GM23248 (cell line): ENCODE results near the gene TPP1. TPM values are rescaled to one million over a fixed set of nuclear protein-coding genes. Genes with fewer than 3 reads are reported as not detected.

ENCODE experiments used
- DNase-seq: peaks from one replicate; pipeline ENCODE4 v3.0.0-alpha.2; 2015
- H2AFZ ChIP-seq: fragments of 200-600 bp; sonication (generic); 2 replicates; pipeline ENCODE4 v1.6.1; 2016; ENCODE audit warnings: antibody characterized with exemption
- H3F3A ChIP-seq: fragments of 200-600 bp; sonication (generic); 2 replicates; pipeline ENCODE4 v1.6.1; 2016; ENCODE audit warnings: mild to moderate bottlenecking, antibody characterized with exemption, mixed run types; ENCODE audit not compliant: insufficient read depth
- H3K27ac ChIP-seq: fragments of 200-600 bp; sonication (generic); 2 replicates; pipeline ENCODE4 v1.5.1; 2016; ENCODE audit warnings: mild to moderate bottlenecking
- H3K27me3 ChIP-seq: fragments of 200-600 bp; sonication (generic); replicated peaks from 2 replicates; pipeline ENCODE4 v1.6.1; 2016; ENCODE audit warnings: mild to moderate bottlenecking; ENCODE audit not compliant: insufficient read depth
- H3K36me3 ChIP-seq: fragments of 200-600 bp; sonication (generic); 2 replicates; pipeline ENCODE4 v1.6.1; 2016; ENCODE audit warnings: low read depth, mild to moderate bottlenecking
- H3K4me1 ChIP-seq: fragments of 200-600 bp; sonication (generic); 2 replicates; pipeline ENCODE4 v1.6.1; 2016; ENCODE audit warnings: mild to moderate bottlenecking; ENCODE audit not compliant: insufficient read depth
- H3K4me2 ChIP-seq: fragments of 200-600 bp; sonication (generic); one replicate; pipeline ENCODE4 v1.6.1; 2016; ENCODE audit warnings: mild to moderate bottlenecking; ENCODE audit not compliant: unreplicated experiment
- H3K4me3 ChIP-seq: fragments of 200-600 bp; sonication (generic); 2 replicates; pipeline ENCODE4 v1.5.1; 2016; ENCODE audit warnings: mild to moderate bottlenecking
- H3K79me2 ChIP-seq: fragments of 200-600 bp; sonication (generic); 2 replicates; pipeline ENCODE4 v1.6.1; 2016; ENCODE audit warnings: mild to moderate bottlenecking; ENCODE audit not compliant: insufficient read depth
- H3K9ac ChIP-seq: fragments of 200-600 bp; sonication (generic); 2 replicates; pipeline ENCODE4 v1.6.1; 2016; ENCODE audit warnings: mild to moderate bottlenecking
- H3K9me2 ChIP-seq: fragments of 200-600 bp; sonication (generic); 2 replicates; pipeline ENCODE4 v1.6.1; 2016; ENCODE audit warnings: mixed run types, mild to moderate bottlenecking, moderate library complexity; ENCODE audit not compliant: insufficient read depth
- H3K9me3 ChIP-seq: fragments of 200-600 bp; sonication (generic); one replicate; pipeline ENCODE4 v1.6.1; 2017; ENCODE audit warnings: low read depth
- H4K20me1 ChIP-seq: fragments of 200-600 bp; sonication (generic); 2 replicates; pipeline ENCODE4 v1.6.0; 2016; ENCODE audit not compliant: insufficient read depth
- EZH2 ChIP-seq: fragments of 200-600 bp; sonication (generic); IDR thresholded peaks from 2 replicates; pipeline ENCODE4 v1.6.1; 2018; ENCODE audit warnings: antibody characterized with exemption, mild to moderate bottlenecking; ENCODE audit not compliant: insufficient read depth, poor library complexity, severe bottlenecking
- EZH2phosphoT487 ChIP-seq: fragments of 200-600 bp; sonication (generic); IDR thresholded peaks from 2 replicates; pipeline ENCODE4 v1.6.1; 2018; ENCODE audit warnings: antibody characterized with exemption, moderate library complexity, mild to moderate bottlenecking, low read depth; ENCODE audit not compliant: insufficient read depth
- WGBS, 2 experiments: methylation state at CpG; one replicate each; pipeline ENCODE4 v1.1.6; 2015 to 2017; ENCODE audit warnings: low lambda C conversion rate in 2 of 2, low coverage in 1 of 2; ENCODE audit errors: missing lambda C conversion rate in 2 of 2; 5-methylcytosine and 5-hydroxymethylcytosine counted together
- in situ Hi-C: fragments of 300-500 bp; cut with MboI; formaldehyde crosslinking; loops from 2 replicates; pipeline ENCODE4 v1.15.0; 2020
- polyA plus RNA-seq: library from polyadenylated mRNA; unstranded; fragments of >200 nt; fragmentation: Nextera tagmentation; extraction: Ambion mirVana; gene quantifications from 2 replicates; pipeline ENCODE4 v1.2.1, GENCODE V29; 2016
- total RNA-seq: library from RNA; depleted of rRNA; stranded (reverse); fragments of >200 nt; shearing (Covaris generic); gene quantifications from 2 replicates; pipeline ENCODE4 v1.2.3, GENCODE V29; 2014

The TPP1 gene
- total and polyA plus RNA-seq, 2 experiments from 2014 or later, result 37.6 to 66.3 TPM

GRCh38 chr11:6622261-6623171, 3.3 kb upstream of the TPP1 start:
- H3K4me2 ChIP-seq, result no peak overlapping the region
- in situ Hi-C loops, result no loop called here
- H3K27me3 ChIP-seq, result no peaks in the 10 kb centered on the region
- no peaks in the 10 kb centered on the region for H3K9me3 ChIP-seq
- no peak for DNase-seq
- H3K9me2 ChIP-seq, result no peaks in the 10 kb centered on the region
- no peak overlapping the region for H3K4me3 ChIP-seq
- peaks cover 13% of the 10 kb centered on the region for H3K4me1 ChIP-seq
- peaks cover 13% of the 10 kb centered on the region for H3F3A ChIP-seq
- H4K20me1 ChIP-seq, result no peaks in the 10 kb centered on the region
- no peaks in the 10 kb centered on the region for H3K36me3 ChIP-seq
- no peak for TF ChIP-seq EZH2phosphoT487
- TF ChIP-seq EZH2, result no peak
- H3K79me2 ChIP-seq, result peaks cover 5% of the 10 kb centered on the region; the same call in 1 of the 2 replicates
- 88 to 89% methylated on average over 21 to 24 of the region's 24 CpGs for WGBS, 2 experiments
- no peak overlapping the region for H2AFZ ChIP-seq
- no peak overlapping the region for H3K9ac ChIP-seq
- no peak overlapping the region for H3K27ac ChIP-seq

GRCh38 chr11:6621711-6622211, 2.5 kb upstream of the TPP1 start:
- Histone ChIP-seq H3K9me2 (no peaks in the 10 kb centered on the region), H3K4me2 (no peak overlapping the region), H3K27me3 (no peaks in the 10 kb centered on the region), H3K4me3 (no peak overlapping the region), H4K20me1 (no peaks in the 10 kb centered on the region), H3K4me1 (peaks cover 18% of the 10 kb centered on the region), H3K36me3 (no peaks in the 10 kb centered on the region), H3K9me3 (no peaks in the 10 kb centered on the region), H3K79me2 (peaks cover 12% of the 10 kb centered on the region; the same call in 1 of the 2 replicates), H2AFZ (no peak overlapping the region), H3K9ac (no peak overlapping the region), H3F3A (peaks cover 14% of the 10 kb centered on the region), H3K27ac (no peak overlapping the region)
- TF ChIP-seq EZH2, result no peak
- no peak for TF ChIP-seq EZH2phosphoT487
- 84 to 94% methylated on average over 12 to 16 of the region's 16 CpGs for WGBS, 2 experiments
- in situ Hi-C loops, result no loop called here
- no peak for DNase-seq

- H3K27ac ChIP-seq, result no peak overlapping the region
- peaks cover 15% of the 10 kb centered on the region; the same call in 1 of the 2 replicates for H3K79me2 ChIP-seq
- TF ChIP-seq EZH2phosphoT487, result no peak
- TF ChIP-seq EZH2, result no peak
- H3F3A ChIP-seq, result peaks cover 14% of the 10 kb centered on the region
- no peak for DNase-seq
- H3K9me3 ChIP-seq, result no peaks in the 10 kb centered on the region
- no peak overlapping the region for H2AFZ ChIP-seq
- no peak overlapping the region for H3K9ac ChIP-seq
- H3K4me3 ChIP-seq, result no peak overlapping the region
- in situ Hi-C loops, result no loop called here
- H3K4me1 ChIP-seq, result peaks cover 18% of the 10 kb centered on the region
- H4K20me1 ChIP-seq, result no peaks in the 10 kb centered on the region
- no peaks in the 10 kb centered on the region for H3K27me3 ChIP-seq
- H3K36me3 ChIP-seq, result no peaks in the 10 kb centered on the region
- WGBS, 2 experiments, result 91 to 100% methylated on average over 1 of the region's 1 CpG
- no peak overlapping the region for H3K4me2 ChIP-seq
- H3K9me2 ChIP-seq, result no peaks in the 10 kb centered on the region
Observed at GRCh38 chr11:6620636-6621035, 1.4 kb upstream of the TPP1 start.

GRCh38 chr11:6618117-6619003, 862 bp downstream of the TPP1 start:
- Histone ChIP-seq H3K27me3 (no peaks in the 10 kb centered on the region), H3K9me2 (no peaks in the 10 kb centered on the region), H3K4me2 (peak overlapping the region; percentile 97), H3K4me3 (peak overlapping the region; percentile 84), H3K79me2 (peaks cover 15% of the 10 kb centered on the region; the same call in 1 of the 2 replicates), H3K27ac (peak overlapping the region; percentile 73), H3F3A (peaks cover 21% of the 10 kb centered on the region), H3K9me3 (no peaks in the 10 kb centered on the region), H4K20me1 (no peaks in the 10 kb centered on the region), H3K4me1 (peaks cover 18% of the 10 kb centered on the region), H2AFZ (peak overlapping the region; percentile 90), H3K36me3 (no peaks in the 10 kb centered on the region), H3K9ac (peak overlapping the region; percentile 87)
- in situ Hi-C loops, result no loop called here
- WGBS, 2 experiments, result 2 to 3% methylated on average over 15 of the region's 15 CpGs
- TF ChIP-seq EZH2 (no peak), EZH2phosphoT487 (no peak)
- DNase-seq, result peak; percentile 90
